T-helper 2 cell treated with Interferon-gamma antibody and Interleukin-4, amounts not matched to agents 5 μg/mL and 100 μg/mL, for 36 hours (primary cell): ENCODE measurements around the gene TICAM1.
"Not testable (repeated sequence)": the region's sequence is repeated elsewhere in the genome, so short reads cannot be mapped to it uniquely, and the experiment has no call there.

Experiments
- DNase-seq: peaks from one replicate; pipeline ENCODE4 v3.0.0; 2021; ENCODE audit warnings: low spot score
- H3K27ac Mint-ChIP-seq: one replicate; pipeline ENCODE4 v1.8.0; 2021; ENCODE audit warnings: mild to moderate bottlenecking, mixed read lengths
- H3K27me3 Mint-ChIP-seq: one replicate; pipeline ENCODE4 v1.8.0; 2021; ENCODE audit warnings: low read depth, mixed read lengths
- H3K36me3 Mint-ChIP-seq: one replicate; pipeline ENCODE4 v1.8.0; 2021; ENCODE audit warnings: low read depth, mixed read lengths
- H3K4me1 Mint-ChIP-seq: one replicate; pipeline ENCODE4 v1.8.0; 2021; ENCODE audit warnings: low read depth, mixed read lengths
- H3K4me3 Mint-ChIP-seq: one replicate; pipeline ENCODE4 v1.8.0; 2022; ENCODE audit warnings: mild to moderate bottlenecking, moderate library complexity, mixed read lengths
- H3K9me3 Mint-ChIP-seq: one replicate; pipeline ENCODE4 v1.8.0; 2021; ENCODE audit warnings: mixed read lengths

Gene TICAM1

DNA sequence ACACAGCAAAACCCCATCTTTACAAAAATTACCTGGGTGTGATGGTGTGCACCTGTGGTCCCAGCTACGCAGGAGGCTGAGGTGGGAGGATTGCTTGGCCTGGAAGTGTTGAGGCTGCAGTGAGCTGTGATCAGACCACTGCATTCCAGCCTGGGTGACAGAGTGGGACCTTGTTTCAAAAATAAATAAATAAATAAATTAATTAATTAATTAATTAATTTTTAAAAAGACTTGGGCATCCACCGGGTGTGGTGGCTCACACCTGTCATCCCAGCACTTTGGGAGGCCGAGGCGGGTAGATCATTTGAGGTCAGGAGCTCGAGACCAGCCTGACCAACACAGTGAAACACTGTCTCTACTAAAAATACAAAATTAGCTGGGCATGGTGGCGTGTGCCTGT, 26.4 kb downstream of the TICAM1 start:
- H3K9me3 Mint-ChIP-seq, H3K36me3 Mint-ChIP-seq, H3K4me1 Mint-ChIP-seq, H3K27ac Mint-ChIP-seq, DNase-seq, H3K27me3 Mint-ChIP-seq, H3K4me3 Mint-ChIP-seq: not testable (repeated sequence)

DNA sequence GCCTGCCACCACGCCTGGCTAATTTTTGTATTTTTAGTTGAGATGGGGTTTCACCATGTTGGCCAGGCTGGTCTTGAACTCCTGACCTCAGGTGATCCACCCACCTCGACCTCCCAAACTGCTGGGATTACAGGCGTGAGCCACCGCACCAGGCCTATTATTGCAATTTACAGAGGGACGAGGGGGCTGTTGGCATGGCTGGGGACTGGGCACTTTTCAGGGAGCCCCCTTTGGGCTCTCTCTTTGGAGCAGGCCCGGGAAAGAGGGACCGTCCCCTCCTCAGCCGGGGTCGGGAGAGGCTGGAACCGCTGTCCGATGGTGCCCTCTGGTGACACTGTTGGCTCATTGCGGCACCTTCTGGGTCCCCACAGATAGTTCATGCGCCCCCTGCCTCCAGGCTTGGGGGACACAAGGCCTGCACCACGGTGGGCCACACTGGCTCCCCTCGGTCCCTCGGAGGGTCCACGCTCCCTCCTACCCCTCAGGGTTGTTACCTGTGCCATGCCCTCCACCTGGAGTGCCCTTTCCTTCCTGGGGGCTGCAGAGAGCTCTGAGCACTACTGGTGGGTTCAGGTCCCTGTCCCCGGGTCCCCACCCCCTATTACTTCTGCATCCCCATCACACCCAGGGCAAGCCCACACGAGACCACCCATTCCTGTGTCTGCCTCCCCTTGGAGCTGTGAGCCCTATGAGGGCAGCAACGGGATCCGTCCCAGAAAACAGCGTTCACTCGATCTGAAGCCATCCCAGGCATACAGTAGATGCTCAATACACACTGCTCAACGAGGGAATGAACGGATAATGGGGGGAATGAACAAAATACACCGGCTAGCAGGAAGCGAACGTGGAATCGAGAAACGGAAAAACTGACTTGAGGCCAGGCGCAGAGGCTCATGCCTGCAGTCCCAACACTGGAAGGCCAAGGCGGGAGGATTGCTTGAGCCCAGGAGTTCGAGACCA, 27.5 kb downstream of the TICAM1 start:
- DNase-seq = peak; percentile 55
- Mint-ChIP-seq H3K4me3 (no peak overlapping the region), H3K27me3 (no peaks in the 10 kb centered on the region), H3K36me3 (no peaks in the 10 kb centered on the region), H3K27ac (no peak overlapping the region), H3K4me1 (no peaks in the 10 kb centered on the region), H3K9me3 (no peaks in the 10 kb centered on the region)

GRCh38 chr19:4802711-4803110, 28.8 kb downstream of the TICAM1 start:
- H3K9me3 Mint-ChIP-seq = no peaks in the 10 kb centered on the region
- no peak for DNase-seq
- no peaks in the 10 kb centered on the region for H3K4me1 Mint-ChIP-seq

GRCh38 chr19:4801085-4801619, 30.4 kb downstream of the TICAM1 start:
- Mint-ChIP-seq H3K9me3 (no peaks in the 10 kb centered on the region), H3K36me3 (peaks cover 10% of the 10 kb centered on the region), H3K4me3 (no peak overlapping the region), H3K27me3 (no peaks in the 10 kb centered on the region), H3K27ac (no peak overlapping the region), H3K4me1 (peaks cover 5% of the 10 kb centered on the region)
- DNase-seq = no peak

More at GRCh38 chr19:4802711-4803110, 28.8 kb downstream of the TICAM1 start:
- no peak overlapping the region for H3K27ac Mint-ChIP-seq
- peaks cover 4% of the 10 kb centered on the region for H3K36me3 Mint-ChIP-seq
- no peak overlapping the region for H3K4me3 Mint-ChIP-seq
- no peaks in the 10 kb centered on the region for H3K27me3 Mint-ChIP-seq

DNA sequence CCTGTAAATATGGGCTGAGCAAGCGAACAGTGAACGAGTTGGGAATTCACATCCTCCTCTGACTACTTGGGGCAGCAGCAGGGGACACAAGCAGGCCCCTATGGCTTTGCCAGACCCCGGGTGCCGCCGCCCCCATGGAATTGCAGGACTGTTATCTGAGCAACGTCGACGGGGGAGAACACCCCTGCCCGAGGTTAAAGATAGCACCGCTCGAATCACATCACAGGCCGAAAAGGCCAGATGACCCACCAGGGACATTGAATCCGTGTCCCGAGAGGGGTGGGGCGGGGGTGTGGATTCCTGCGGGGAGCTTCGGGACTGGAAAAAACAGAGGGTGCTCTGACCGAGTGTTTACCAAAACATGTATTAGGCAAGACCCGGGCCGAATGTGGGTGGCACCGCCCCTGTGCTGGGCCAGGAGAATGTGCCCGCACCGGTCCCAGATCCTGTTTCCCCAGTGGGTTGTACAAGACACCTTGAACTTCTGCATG, 30.9 kb downstream of the TICAM1 start:
- no peak overlapping the region for H3K27ac Mint-ChIP-seq
- peaks cover 5% of the 10 kb centered on the region for H3K4me1 Mint-ChIP-seq
- DNase-seq = no peak
- H3K27me3 Mint-ChIP-seq = no peaks in the 10 kb centered on the region
- peaks cover 10% of the 10 kb centered on the region for H3K36me3 Mint-ChIP-seq
- H3K4me3 Mint-ChIP-seq = no peak overlapping the region
- H3K9me3 Mint-ChIP-seq = no peaks in the 10 kb centered on the region

- peaks cover 31% of the 10 kb centered on the region for H3K36me3 Mint-ChIP-seq
- no peak for DNase-seq
- no peak overlapping the region for H3K27ac Mint-ChIP-seq
- H3K4me3 Mint-ChIP-seq = no peak overlapping the region
- peaks cover 16% of the 10 kb centered on the region for H3K4me1 Mint-ChIP-seq
- H3K9me3 Mint-ChIP-seq = no peaks in the 10 kb centered on the region
- H3K27me3 Mint-ChIP-seq = no peaks in the 10 kb centered on the region
Measured at GRCh38 chr19:4795400-4795799, 36.1 kb downstream of the TICAM1 start.

GRCh38 chr19:4794971-4795370, 36.5 kb downstream of the TICAM1 start:
- Mint-ChIP-seq H3K27ac (no peak overlapping the region), H3K9me3 (no peaks in the 10 kb centered on the region), H3K4me1 (peaks cover 16% of the 10 kb centered on the region), H3K27me3 (no peaks in the 10 kb centered on the region), H3K4me3 (no peak overlapping the region), H3K36me3 (peaks cover 31% of the 10 kb centered on the region)
- no peak for DNase-seq

DNA sequence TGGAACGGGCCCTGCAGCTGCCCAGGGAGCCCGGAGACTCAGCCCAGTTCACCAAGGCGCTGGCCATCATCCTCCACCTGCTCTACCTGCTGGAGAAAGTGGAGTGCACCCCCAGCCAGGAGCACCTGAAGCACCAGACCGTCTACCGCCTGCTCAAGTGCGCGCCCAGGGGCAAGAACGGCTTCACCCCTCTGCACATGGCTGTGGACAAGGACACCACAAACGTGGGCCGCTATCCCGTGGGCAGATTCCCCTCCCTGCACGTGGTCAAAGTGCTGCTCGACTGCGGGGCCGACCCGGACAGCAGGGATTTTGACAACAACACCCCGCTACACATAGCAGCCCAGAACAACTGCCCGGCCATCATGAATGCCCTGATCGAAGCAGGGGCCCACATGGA, 38.2 kb downstream of the TICAM1 start:
- DNase-seq, H3K27ac Mint-ChIP-seq, H3K9me3 Mint-ChIP-seq, H3K27me3 Mint-ChIP-seq: not testable (repeated sequence)
- Mint-ChIP-seq H3K4me3 (peak overlapping the region; percentile 83), H3K36me3 (peaks cover 27% of the 10 kb centered on the region), H3K4me1 (peaks cover 16% of the 10 kb centered on the region)

- not testable (repeated sequence) for H3K27me3 Mint-ChIP-seq, H3K9me3 Mint-ChIP-seq, DNase-seq
- Mint-ChIP-seq H3K27ac (peak overlapping the region; percentile 75), H3K4me1 (peaks cover 16% of the 10 kb centered on the region), H3K4me3 (peak overlapping the region; percentile 83), H3K36me3 (peaks cover 27% of the 10 kb centered on the region)
Measured at GRCh38 chr19:4792866-4793195, 38.7 kb downstream of the TICAM1 start.

DNA sequence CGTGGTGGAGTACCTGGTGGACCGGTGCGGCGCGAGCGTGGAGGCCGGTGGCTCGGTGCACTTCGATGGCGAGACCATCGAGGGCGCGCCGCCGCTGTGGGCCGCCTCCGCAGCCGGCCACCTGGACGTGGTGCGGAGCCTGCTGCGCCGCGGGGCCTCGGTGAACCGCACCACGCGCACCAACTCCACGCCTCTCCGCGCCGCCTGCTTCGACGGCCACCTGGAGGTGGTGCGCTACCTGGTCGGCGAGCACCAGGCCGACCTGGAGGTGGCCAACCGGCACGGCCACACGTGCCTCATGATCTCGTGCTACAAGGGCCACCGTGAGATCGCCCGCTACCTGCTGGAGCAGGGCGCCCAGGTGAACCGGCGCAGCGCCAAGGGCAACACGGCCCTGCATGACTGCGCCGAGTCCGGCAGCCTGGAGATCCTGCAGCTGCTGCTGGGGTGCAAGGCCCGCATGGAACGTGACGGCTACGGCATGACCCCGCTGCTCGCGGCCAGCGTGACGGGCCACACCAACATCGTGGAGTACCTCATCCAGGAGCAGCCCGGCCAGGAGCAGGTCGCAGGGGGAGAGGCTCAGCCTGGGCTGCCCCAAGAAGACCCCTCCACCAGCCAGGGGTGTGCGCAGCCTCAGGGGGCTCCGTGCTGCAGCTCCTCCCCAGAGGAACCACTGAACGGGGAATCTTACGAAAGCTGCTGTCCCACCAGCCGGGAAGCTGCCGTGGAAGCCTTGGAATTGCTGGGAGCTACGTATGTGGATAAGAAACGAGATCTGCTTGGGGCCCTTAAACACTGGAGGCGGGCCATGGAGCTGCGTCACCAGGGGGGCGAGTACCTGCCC, 39.3 kb downstream of the TICAM1 start:
- Mint-ChIP-seq H3K36me3 (peaks cover 27% of the 10 kb centered on the region), H3K4me1 (peaks cover 16% of the 10 kb centered on the region), H3K27ac (peak overlapping the region; percentile 75), H3K4me3 (peak overlapping the region; percentile 83)
- not testable (repeated sequence) for H3K9me3 Mint-ChIP-seq, DNase-seq, H3K27me3 Mint-ChIP-seq

DNA sequence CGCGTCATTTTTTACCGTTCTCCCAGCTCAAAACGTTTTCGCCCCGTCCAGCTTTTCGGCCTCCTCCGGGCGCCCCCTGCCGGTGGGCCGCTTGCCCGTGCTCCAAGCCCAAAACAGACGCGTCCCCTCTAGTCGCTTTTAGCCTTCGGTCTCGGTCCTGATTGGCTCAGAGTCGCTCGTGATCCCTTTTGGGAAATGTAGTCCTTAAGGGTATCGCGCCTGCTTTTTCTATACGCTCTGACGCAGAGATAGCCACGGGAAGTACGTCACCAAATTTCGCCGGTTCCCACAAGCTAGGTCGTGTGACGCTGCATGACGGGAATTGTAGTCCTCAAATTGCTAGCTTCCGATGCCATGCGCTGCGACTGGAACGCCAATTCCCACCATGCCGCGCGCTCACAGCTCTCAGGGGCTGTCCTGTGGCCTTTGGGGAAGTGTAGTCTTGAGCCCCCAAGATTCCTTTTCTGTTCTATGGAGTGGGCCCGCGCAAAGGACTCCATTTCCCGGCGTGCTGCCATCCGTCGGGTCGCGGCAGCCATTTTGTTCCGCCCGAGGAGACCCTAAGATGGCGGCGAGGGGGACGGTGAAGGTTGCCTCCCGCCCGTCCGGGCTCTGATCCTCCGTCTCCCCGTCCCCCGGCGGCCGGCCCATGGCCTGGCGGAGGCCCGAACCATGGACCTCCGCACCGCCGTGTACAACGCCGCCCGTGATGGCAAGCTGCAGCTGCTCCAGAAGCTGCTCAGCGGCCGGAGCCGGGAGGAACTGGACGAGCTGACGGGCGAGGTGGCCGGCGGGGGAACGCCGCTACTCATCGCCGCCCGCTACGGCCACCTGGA, 40.1 kb downstream of the TICAM1 start, which contains the start of gene FEM1A:
TSS of gene FEM1A (plus strand) at position 552 of the 836 bp plus-strand sequence. CDS start at position 673, 121 bp downstream.
- Mint-ChIP-seq H3K27ac (peak within 1 kb of the TSS; percentile 91), H3K9me3 (no peaks in the 10 kb centered on the region), H3K36me3 (peaks cover 21% of the 10 kb centered on the region), H3K4me3 (peak within 1 kb of the TSS; percentile 83), H3K4me1 (peaks cover 12% of the 10 kb centered on the region), H3K27me3 (no peaks in the 10 kb centered on the region)
- peak; percentile 99 for DNase-seq

GRCh38 chr19:4786412-4787016, 45.0 kb downstream of the TICAM1 start:
- not testable (repeated sequence) for DNase-seq, H3K27ac Mint-ChIP-seq, H3K4me3 Mint-ChIP-seq, H3K27me3 Mint-ChIP-seq, H3K9me3 Mint-ChIP-seq, H3K4me1 Mint-ChIP-seq, H3K36me3 Mint-ChIP-seq

DNA sequence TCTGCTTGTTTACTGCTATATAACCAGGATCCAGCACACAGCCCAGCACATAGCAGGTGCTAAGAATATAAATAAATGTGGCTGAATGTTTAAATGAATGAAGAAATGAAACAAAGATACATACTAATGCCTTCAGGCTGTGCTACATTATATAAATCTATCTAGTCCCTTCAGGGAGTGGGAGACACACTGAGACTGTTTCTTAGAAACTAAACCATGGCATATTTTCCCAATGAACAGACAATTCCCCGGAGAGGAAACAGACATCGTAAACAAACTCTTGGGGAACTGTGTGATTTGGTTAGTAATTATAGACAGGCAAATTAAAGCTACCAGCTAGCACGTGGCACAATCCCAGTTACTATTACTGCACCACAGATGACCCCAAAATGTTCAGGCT, 49.7 kb downstream of the TICAM1 start:
- Mint-ChIP-seq H3K9me3 (no peaks in the 10 kb centered on the region), H3K4me3 (no peak overlapping the region), H3K4me1 (peaks cover 1% of the 10 kb centered on the region), H3K36me3 (no peaks in the 10 kb centered on the region), H3K27me3 (peaks cover 5% of the 10 kb centered on the region), H3K27ac (no peak overlapping the region)
- DNase-seq = no peak
